H9 (cell line): ENCODE data around the gene CENPQ. TPM values are rescaled to one million over a fixed set of nuclear protein-coding genes. Genes with fewer than 3 reads are reported as not detected.

Experiments used
- DNase-seq: peaks from one replicate; pipeline ENCODE4 v3.0.0-alpha.2; 2017
- H2AFZ ChIP-seq: one replicate; pipeline ENCODE4 v1.6.1; 2013; ENCODE audit warnings: mild to moderate bottlenecking, low read length, control low read depth, moderate library complexity
- H2AK5ac ChIP-seq: 2 replicates; pipeline ENCODE4 v1.6.1; 2013; ENCODE audit warnings: low read length, control low read depth, mixed read lengths; ENCODE audit not compliant: insufficient read length
- H2BK120ac ChIP-seq: one replicate; pipeline ENCODE4 v1.6.1; 2013; ENCODE audit warnings: low read depth, mild to moderate bottlenecking, low read length, control low read depth, inconsistent platforms; ENCODE audit not compliant: poor library complexity, severe bottlenecking
- H2BK12ac ChIP-seq: 2 replicates; pipeline ENCODE4 v1.6.1; 2013; ENCODE audit warnings: low read length, control low read depth, mixed read lengths, low read depth; ENCODE audit not compliant: insufficient read length
- H2BK15ac ChIP-seq: 2 replicates; pipeline ENCODE4 v1.6.1; 2013; ENCODE audit warnings: low read depth, low read length, control low read depth
- H2BK20ac ChIP-seq: one replicate; pipeline ENCODE4 v1.6.1; 2013; ENCODE audit warnings: low read depth, mild to moderate bottlenecking, low read length, control low read depth, inconsistent platforms; ENCODE audit not compliant: poor library complexity, severe bottlenecking
- H2BK5ac ChIP-seq: 2 replicates; pipeline ENCODE4 v1.6.1; 2013; ENCODE audit warnings: low read length, control low read depth, mixed read lengths; ENCODE audit not compliant: insufficient read length
- H3K14ac ChIP-seq: 2 replicates; pipeline ENCODE4 v1.6.1; 2013; ENCODE audit warnings: low read length, control low read depth; ENCODE audit not compliant: insufficient read depth
- H3K18ac ChIP-seq: 2 replicates; pipeline ENCODE4 v1.6.1; 2013; ENCODE audit warnings: low read depth, mild to moderate bottlenecking, mixed read lengths, low read length, control low read depth; ENCODE audit not compliant: insufficient read length
- H3K23ac ChIP-seq: 2 replicates; pipeline ENCODE4 v1.6.1; 2013; ENCODE audit warnings: low read length, control low read depth, mixed read lengths, low read depth; ENCODE audit not compliant: insufficient read length
- H3K23me2 ChIP-seq: 2 replicates; pipeline ENCODE4 v1.6.1; 2013; ENCODE audit warnings: low read depth, mild to moderate bottlenecking, mixed read lengths, low read length, control low read depth; ENCODE audit not compliant: insufficient read length, poor library complexity, severe bottlenecking
- H3K27ac ChIP-seq: 2 replicates; pipeline ENCODE4 v1.5.1; 2013; ENCODE audit warnings: low read length, control low read depth, mixed read lengths, low read depth; ENCODE audit not compliant: insufficient read length
- H3K27me3 ChIP-seq: 2 replicates; pipeline ENCODE4 v1.6.1; 2013; ENCODE audit warnings: low read length, control low read depth, inconsistent platforms; ENCODE audit not compliant: insufficient read depth
- H3K4ac ChIP-seq: 2 replicates; pipeline ENCODE4 v1.6.1; 2013; ENCODE audit warnings: low read depth, mild to moderate bottlenecking, control low read depth, inconsistent platforms, low read length, moderate library complexity
- H3K4me1 ChIP-seq: 2 replicates; pipeline ENCODE4 v1.6.1; 2013; ENCODE audit warnings: low read length, control low read depth, inconsistent platforms; ENCODE audit not compliant: insufficient read depth
- H3K4me2 ChIP-seq: 2 replicates; pipeline ENCODE4 v1.6.1; 2013; ENCODE audit warnings: low read length, control low read depth, mixed read lengths; ENCODE audit not compliant: insufficient read length, insufficient read depth
- H3K56ac ChIP-seq: 2 replicates; pipeline ENCODE4 v1.6.1; 2013; ENCODE audit warnings: low read depth, mild to moderate bottlenecking, mixed read lengths, low read length, control low read depth; ENCODE audit not compliant: insufficient read length
- H3K79me1 ChIP-seq: 2 replicates; pipeline ENCODE4 v1.6.1; 2013; ENCODE audit warnings: low read depth, mild to moderate bottlenecking, moderate library complexity, low read length, control low read depth, inconsistent platforms; ENCODE audit not compliant: insufficient read depth, poor library complexity, severe bottlenecking
- H3K79me2 ChIP-seq: 2 replicates; pipeline ENCODE4 v1.6.1; 2013; ENCODE audit warnings: low read length, control low read depth, inconsistent platforms; ENCODE audit not compliant: insufficient read depth
- H3K9ac ChIP-seq: 2 replicates; pipeline ENCODE4 v1.6.1; 2013; ENCODE audit warnings: low read length, control low read depth, mixed read lengths; ENCODE audit not compliant: insufficient read length; ENCODE audit errors: extremely low read depth
- H3K9me3 ChIP-seq: one replicate; pipeline ENCODE4 v1.6.1; 2013; ENCODE audit warnings: low read depth, low read length, inconsistent platforms; ENCODE audit not compliant: control insufficient read depth
- H3T11ph ChIP-seq: one replicate; pipeline ENCODE4 v1.6.1; 2013; ENCODE audit warnings: mild to moderate bottlenecking, low read length, control low read depth, inconsistent platforms
- H4K20me1 ChIP-seq: one replicate; pipeline ENCODE4 v1.6.1; 2013; ENCODE audit not compliant: control insufficient read depth, insufficient read length, insufficient read depth
- H4K5ac ChIP-seq: 2 replicates; pipeline ENCODE4 v1.6.1; 2013; ENCODE audit warnings: low read depth, mild to moderate bottlenecking, mixed read lengths, low read length, control low read depth; ENCODE audit not compliant: insufficient read length
- H4K8ac ChIP-seq: replicated peaks from 2 replicates; pipeline ENCODE4 v1.6.1; 2013; ENCODE audit warnings: low read length, control low read depth, mixed read lengths, low read depth; ENCODE audit not compliant: insufficient read length
- H4K91ac ChIP-seq: 2 replicates; pipeline ENCODE4 v1.6.1; 2013; ENCODE audit warnings: low read depth, mild to moderate bottlenecking, moderate library complexity, mixed read lengths, low read length, control low read depth; ENCODE audit not compliant: insufficient read length
- H3K27ac Mint-ChIP-seq, 3 experiments: 2 replicates in 2 of 3; 3 replicates in 1 of 3; pipeline ENCODE4 v1.8.0; 2020 to 2021; ENCODE audit warnings: mixed read lengths in 3 of 3, mild to moderate bottlenecking in 1 of 3, moderate library complexity in 1 of 3
- H3K27me3 Mint-ChIP-seq: 2 replicates; pipeline ENCODE4 v1.8.0; 2021; ENCODE audit warnings: low read depth, mild to moderate bottlenecking, moderate library complexity, mixed read lengths
- H3K36me3 Mint-ChIP-seq, 3 experiments: 2 replicates in 2 of 3; 3 replicates in 1 of 3; pipeline ENCODE4 v1.8.0; 2020 to 2021; ENCODE audit warnings: low read depth in 3 of 3, mixed read lengths in 3 of 3; ENCODE audit not compliant: insufficient read depth in 1 of 3
- H3K4me1 Mint-ChIP-seq, 2 experiments: 2 replicates each; pipeline ENCODE4 v1.8.0; 2020; ENCODE audit warnings: mixed read lengths in 2 of 2
- H3K4me3 Mint-ChIP-seq, 2 experiments: 2 replicates in 1 of 2; 3 replicates in 1 of 2; pipeline ENCODE4 v1.8.0; 2020 to 2021; ENCODE audit warnings: mild to moderate bottlenecking in 2 of 2, mixed read lengths in 2 of 2, moderate library complexity in 1 of 2
- H3K9me3 Mint-ChIP-seq, 2 experiments: 2 replicates in 1 of 2; 3 replicates in 1 of 2; pipeline ENCODE4 v1.8.0; 2020; ENCODE audit warnings: mild to moderate bottlenecking in 2 of 2, mixed read lengths in 2 of 2, moderate library complexity in 1 of 2
- WGBS: extraction: QIAGEN DNeasy Blood & Tissue Kit; methylation state at CpG from one replicate; pipeline ENCODE4 v1.1.7; 2013; ENCODE audit warnings: missing lambda C conversion rate, low lambda C conversion rate, mixed read lengths; ENCODE audit not compliant: insufficient read length; ENCODE audit errors: extremely low coverage; 5-methylcytosine and 5-hydroxymethylcytosine counted together
- total RNA-seq: library from RNA; stranded (reverse); gene quantifications from 2 replicates; pipeline ENCODE4 v1.2.1, GENCODE V29; 2021
- TF ChIP-seq, protein P1 (sequence below): fragments of 200-600 bp; sonication (generic); conservative IDR thresholded peaks from 3 replicates; pipeline ENCODE4 v1.8.0; 2021; ENCODE audit warnings: antibody characterized with exemption, mild to moderate bottlenecking

Gene CENPQ
- total RNA-seq, 1 experiment from 2014 or later, result 15.5 TPM

DNA sequence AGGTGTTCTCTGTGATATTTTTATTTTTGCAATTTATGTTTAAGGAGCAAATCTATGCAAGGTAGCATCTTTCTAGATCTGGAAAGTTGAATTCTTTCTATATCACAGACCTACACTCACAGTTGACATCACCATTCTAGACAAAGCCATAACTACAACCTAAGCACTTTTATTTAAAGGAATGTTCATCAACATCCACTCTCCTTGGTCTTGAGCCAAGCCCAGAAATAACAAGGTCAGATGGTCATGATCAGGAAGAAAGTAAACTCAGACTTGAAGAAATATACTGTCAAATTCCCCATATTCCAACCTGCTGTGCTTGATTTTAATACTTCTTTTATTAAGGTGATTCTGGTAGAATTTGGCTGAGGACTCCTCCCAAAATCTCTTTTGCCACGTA is 32.3 kb upstream of the CENPQ start:
- no peak overlapping the region for H3T11ph ChIP-seq
- H3K18ac ChIP-seq, result no peak overlapping the region
- H3K4ac ChIP-seq, result no peak overlapping the region
- no peaks in the 10 kb centered on the region for H3K9me3 Mint-ChIP-seq
- H3K27me3 Mint-ChIP-seq, result no peaks in the 10 kb centered on the region
- no peak overlapping the region for H3K4me3 Mint-ChIP-seq
- no peaks in the 10 kb centered on the region for H3K9me3 ChIP-seq
- WGBS, result no CpG with 5 or more reads among the region's 1 CpG
- no peak overlapping the region for H2AK5ac ChIP-seq
- H3K27ac ChIP-seq, result no peak overlapping the region
- H4K8ac ChIP-seq, result no peak overlapping the region
- H3K4me1 ChIP-seq, result no peaks in the 10 kb centered on the region
- no peak overlapping the region for H3K14ac ChIP-seq
- H3K27me3 ChIP-seq, result no peaks in the 10 kb centered on the region
- no peak overlapping the region for H2BK15ac ChIP-seq
- H2BK5ac ChIP-seq, result no peak overlapping the region
- TF ChIP-seq, protein P1, sequence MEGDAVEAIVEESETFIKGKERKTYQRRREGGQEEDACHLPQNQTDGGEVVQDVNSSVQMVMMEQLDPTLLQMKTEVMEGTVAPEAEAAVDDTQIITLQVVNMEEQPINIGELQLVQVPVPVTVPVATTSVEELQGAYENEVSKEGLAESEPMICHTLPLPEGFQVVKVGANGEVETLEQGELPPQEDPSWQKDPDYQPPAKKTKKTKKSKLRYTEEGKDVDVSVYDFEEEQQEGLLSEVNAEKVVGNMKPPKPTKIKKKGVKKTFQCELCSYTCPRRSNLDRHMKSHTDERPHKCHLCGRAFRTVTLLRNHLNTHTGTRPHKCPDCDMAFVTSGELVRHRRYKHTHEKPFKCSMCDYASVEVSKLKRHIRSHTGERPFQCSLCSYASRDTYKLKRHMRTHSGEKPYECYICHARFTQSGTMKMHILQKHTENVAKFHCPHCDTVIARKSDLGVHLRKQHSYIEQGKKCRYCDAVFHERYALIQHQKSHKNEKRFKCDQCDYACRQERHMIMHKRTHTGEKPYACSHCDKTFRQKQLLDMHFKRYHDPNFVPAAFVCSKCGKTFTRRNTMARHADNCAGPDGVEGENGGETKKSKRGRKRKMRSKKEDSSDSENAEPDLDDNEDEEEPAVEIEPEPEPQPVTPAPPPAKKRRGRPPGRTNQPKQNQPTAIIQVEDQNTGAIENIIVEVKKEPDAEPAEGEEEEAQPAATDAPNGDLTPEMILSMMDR, result no peak
- H4K91ac ChIP-seq, result no peak overlapping the region
- no peak overlapping the region for H2BK120ac ChIP-seq
- no peaks in the 10 kb centered on the region for H3K79me2 ChIP-seq
- H3K79me1 ChIP-seq, result no peaks in the 10 kb centered on the region
- H3K27ac Mint-ChIP-seq, result no peak overlapping the region
- no peaks in the 10 kb centered on the region for H4K20me1 ChIP-seq
- H3K23me2 ChIP-seq, result no peaks in the 10 kb centered on the region
- H2AFZ ChIP-seq, result no peak overlapping the region
- no peak overlapping the region for H2BK12ac ChIP-seq
- no peak overlapping the region for H3K56ac ChIP-seq
- no peak overlapping the region for H3K23ac ChIP-seq
- no peak overlapping the region for H4K5ac ChIP-seq
- peaks cover 0 to 19% (median 15%) of the 10 kb centered on the region in 3 experiments; a peak in 4 of 7 replicates for H3K36me3 Mint-ChIP-seq
- H3K4me2 ChIP-seq, result no peak overlapping the region
- no peak overlapping the region for H2BK20ac ChIP-seq
- no peak overlapping the region for H3K9ac ChIP-seq
- no peaks in the 10 kb centered on the region for H3K4me1 Mint-ChIP-seq
- no peak for DNase-seq
